PC-9 (cell line): ENCODE results near the gene HBZ. TPM values are rescaled to one million over a fixed set of nuclear protein-coding genes. Genes with fewer than 3 reads are reported as not detected.

Source experiments
- BruUV-seq: library from RNA; stranded (reverse); fragments of 400-500 nt; replicated peaks from 2 replicates; lab custom pipeline; 2021; lab: Mats Ljungman, UMichigan
- CTCF ChIA-PET: fragments of 300-600 bp; sonication (Branson Sonifier 250); formaldehyde crosslinking; loops from one replicate; lab custom pipeline; 2022; ENCODE audit warnings: antibody characterized with exemption; lab: Charles Lee
- POLR2A ChIA-PET: fragments of 300-600 bp; sonication (Branson Sonifier 250); formaldehyde crosslinking; loops from one replicate; lab custom pipeline; 2022; ENCODE audit warnings: antibody characterized with exemption; ENCODE audit not compliant: unreplicated experiment; lab: Charles Lee
- DNase-seq, 2 experiments: peaks; one replicate each; pipeline versions ENCODE4 v3.0.0 to v3.0.0-alpha.2; 2015 to 2022; ENCODE audit warnings: mixed read lengths in 1 of 2
- H2AFZ ChIP-seq: fragments of 200-600 bp; sonication (generic); 2 replicates; pipeline ENCODE4 v1.8.1; 2017; ENCODE audit warnings: antibody characterized with exemption
- H3F3A ChIP-seq: fragments of 200-600 bp; sonication (generic); 2 replicates; pipeline ENCODE4 v1.8.1; 2017; ENCODE audit warnings: antibody characterized with exemption, mild to moderate bottlenecking, low read depth; ENCODE audit not compliant: insufficient read depth
- H3K27ac ChIP-seq: fragments of 200-600 bp; sonication (generic); 2 replicates; pipeline ENCODE4 v1.6.1; 2016; ENCODE audit warnings: mixed run types
- H3K27me3 ChIP-seq: fragments of 200-600 bp; sonication (generic); 2 replicates; pipeline ENCODE4 v1.6.1; 2016; ENCODE audit warnings: low read depth, mixed run types; ENCODE audit not compliant: insufficient read depth
- H3K36me3 ChIP-seq: fragments of 200-600 bp; sonication (generic); 2 replicates; pipeline ENCODE4 v1.6.1; 2016; ENCODE audit warnings: low read depth, mixed run types
- H3K4me1 ChIP-seq: fragments of 200-600 bp; sonication (generic); replicated peaks from 2 replicates; pipeline ENCODE4 v1.6.1; 2016; ENCODE audit warnings: mixed run types; ENCODE audit not compliant: insufficient read depth
- H3K4me2 ChIP-seq: fragments of 200-600 bp; sonication (generic); 2 replicates; pipeline ENCODE4 v1.6.1; 2017; ENCODE audit warnings: mixed run types
- H3K4me3 ChIP-seq: fragments of 200-600 bp; sonication (generic); 2 replicates; pipeline ENCODE4 v1.6.1; 2016; ENCODE audit warnings: mixed run types
- H3K79me2 ChIP-seq: fragments of 200-600 bp; sonication (generic); 2 replicates; pipeline ENCODE4 v1.6.1; 2017; ENCODE audit warnings: low read depth, mixed run types
- H3K9me2 ChIP-seq: fragments of 200-600 bp; sonication (generic); 2 replicates; pipeline ENCODE4 v1.8.1; 2017; ENCODE audit warnings: mild to moderate bottlenecking; ENCODE audit not compliant: insufficient read depth
- H3K9me3 ChIP-seq: fragments of 200-600 bp; sonication (generic); 2 replicates; pipeline ENCODE4 v1.8.1; 2016; ENCODE audit warnings: low read depth; ENCODE audit not compliant: insufficient read depth
- H4K20me1 ChIP-seq: fragments of 200-600 bp; sonication (generic); 2 replicates; pipeline ENCODE4 v1.8.1; 2017; ENCODE audit not compliant: insufficient read depth
- CTCF ChIP-seq: fragments of 200-600 bp; sonication (generic); conservative IDR thresholded peaks from 2 replicates; pipeline ENCODE4 v1.6.1; 2017; ENCODE audit warnings: mixed run types, antibody characterized with exemption, mild to moderate bottlenecking, moderate library complexity
- EZH2 ChIP-seq: fragments of 200-600 bp; sonication (generic); IDR thresholded peaks from 2 replicates; pipeline ENCODE4 v1.8.0; 2017; ENCODE audit warnings: antibody characterized with exemption, low read depth
- intact Hi-C: fragments of 100-400 bp; cut with micrococcal nuclease; formaldehyde crosslinking; loops from one replicate; pipeline ENCODE4 v1.10.0; 2022; ENCODE audit not compliant: unreplicated experiment
- total RNA-seq: library from RNA; stranded (reverse); gene quantifications from 2 replicates; pipeline ENCODE4 v1.2.3, GENCODE V29; 2021

The HBZ gene
- total RNA-seq, 1 experiment from 2014 or later = not detected

- no TSS peak for BruUV-seq
- H3K27me3 ChIP-seq = peaks cover 18% of the 10 kb centered on the region
Observed at GRCh38 chr16:177394-177822, 25.0 kb downstream of the HBZ start.

DNA sequence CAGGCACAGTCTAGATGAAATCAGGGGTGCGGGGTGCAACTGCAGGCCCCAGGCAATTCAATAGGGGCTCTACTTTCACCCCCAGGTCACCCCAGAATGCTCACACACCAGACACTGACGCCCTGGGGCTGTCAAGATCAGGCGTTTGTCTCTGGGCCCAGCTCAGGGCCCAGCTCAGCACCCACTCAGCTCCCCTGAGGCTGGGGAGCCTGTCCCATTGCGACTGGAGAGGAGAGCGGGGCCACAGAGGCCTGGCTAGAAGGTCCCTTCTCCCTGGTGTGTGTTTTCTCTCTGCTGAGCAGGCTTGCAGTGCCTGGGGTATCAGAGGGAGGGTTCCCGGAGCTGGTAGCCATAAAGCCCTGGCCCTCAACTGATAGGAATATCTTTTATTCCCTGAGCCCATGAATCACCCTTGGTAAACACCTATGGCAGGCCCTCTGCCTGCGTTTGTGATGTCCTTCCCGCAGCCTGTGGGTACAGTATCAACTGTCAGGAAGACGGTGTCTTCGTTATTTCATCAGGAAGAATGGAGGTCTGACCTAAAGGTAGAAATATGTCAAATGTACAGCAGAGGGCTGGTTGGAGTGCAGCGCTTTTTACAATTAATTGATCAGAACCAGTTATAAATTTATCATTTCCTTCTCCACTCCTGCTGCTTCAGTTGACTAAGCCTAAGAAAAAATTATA, 25.7 kb downstream of the HBZ start:
- ChIA-PET CTCF (no interaction called here), POLR2A (no interaction called here)
- intact Hi-C loops = no loop called here
- H4K20me1 ChIP-seq = peaks cover 9% of the 10 kb centered on the region; the same call in 1 of the 2 replicates
- H3K4me3 ChIP-seq = no peak overlapping the region
- H3K4me1 ChIP-seq = no peaks in the 10 kb centered on the region
- no peaks in the 10 kb centered on the region for H3K36me3 ChIP-seq
- DNase-seq = no peak
- H3K9me3 ChIP-seq = no peaks in the 10 kb centered on the region
- H3F3A ChIP-seq = peaks cover 16% of the 10 kb centered on the region; the same call in 1 of the 2 replicates
- peaks cover 18% of the 10 kb centered on the region for H3K27me3 ChIP-seq
- H3K27ac ChIP-seq = no peak overlapping the region
- H3K9me2 ChIP-seq = no peaks in the 10 kb centered on the region
- no peak overlapping the region for H3K4me2 ChIP-seq
- no TSS peak for BruUV-seq
- no peak for TF ChIP-seq CTCF
- TF ChIP-seq EZH2 = no peak
- H2AFZ ChIP-seq = no peak overlapping the region
- H3K79me2 ChIP-seq = no peaks in the 10 kb centered on the region

More at GRCh38 chr16:177394-177822, 25.0 kb downstream of the HBZ start:
- H3K9me3 ChIP-seq = no peaks in the 10 kb centered on the region
- POLR2A ChIA-PET = no interaction called here
- peaks cover 9% of the 10 kb centered on the region; the same call in 1 of the 2 replicates for H4K20me1 ChIP-seq
- no peaks in the 10 kb centered on the region for H3K36me3 ChIP-seq
- no peaks in the 10 kb centered on the region for H3K4me1 ChIP-seq
- intact Hi-C loops = no loop called here
- no peak overlapping the region for H2AFZ ChIP-seq
- H3F3A ChIP-seq = peaks cover 16% of the 10 kb centered on the region; the same call in 1 of the 2 replicates
- H3K27ac ChIP-seq = no peak overlapping the region
- TF ChIP-seq EZH2 (no peak), CTCF (no peak)
- no peaks in the 10 kb centered on the region for H3K79me2 ChIP-seq
- H3K9me2 ChIP-seq = no peaks in the 10 kb centered on the region
- H3K4me3 ChIP-seq = no peak overlapping the region
- DNase-seq = no peak
- CTCF ChIA-PET = no interaction called here
- no peak overlapping the region for H3K4me2 ChIP-seq

- H3K9me3 ChIP-seq = no peaks in the 10 kb centered on the region
- H3F3A ChIP-seq = peaks cover 16% of the 10 kb centered on the region; the same call in 1 of the 2 replicates
- intact Hi-C loops = no loop called here
- no peak overlapping the region for H3K27ac ChIP-seq
- no peak overlapping the region for H2AFZ ChIP-seq
- no peaks in the 10 kb centered on the region for H3K4me1 ChIP-seq
- H3K9me2 ChIP-seq = no peaks in the 10 kb centered on the region
- H4K20me1 ChIP-seq = peaks cover 9% of the 10 kb centered on the region; the same call in 1 of the 2 replicates
- no peak for DNase-seq
- no TSS peak for BruUV-seq
- POLR2A ChIA-PET = no interaction called here
- peaks cover 18% of the 10 kb centered on the region for H3K27me3 ChIP-seq
- H3K79me2 ChIP-seq = no peaks in the 10 kb centered on the region
- TF ChIP-seq EZH2 = no peak
- no peak for TF ChIP-seq CTCF
- H3K36me3 ChIP-seq = no peaks in the 10 kb centered on the region
- no peak overlapping the region for H3K4me3 ChIP-seq
- CTCF ChIA-PET = no interaction called here
- H3K4me2 ChIP-seq = no peak overlapping the region
Observed at GRCh38 chr16:178668-179015, 26.2 kb downstream of the HBZ start.
